CD4-positive, alpha-beta T cell treated with Interleukin-15 for 1 hour (primary cell): ENCODE data around the gene RLN1.
"Not testable (repeated sequence)": the region's sequence is repeated elsewhere in the genome, so short reads cannot be mapped to it uniquely, and the experiment has no call there.

Experiments used
- DNase-seq: peaks from one replicate; pipeline ENCODE4 v3.0.0-alpha.2; 2020

RLN1 gene

GRCh38 chr9:5338992-5339981 is at the start of gene RLN1:
TSS of gene RLN1 (minus strand) at chr9:5339876. CDS start at chr9:5339746, 130 bp downstream.
- not testable (repeated sequence) for DNase-seq

GRCh38 chr9:5389109-5389732 is 49.5 kb upstream of the RLN1 start:
- no peak for DNase-seq

GRCh38 chr9:5388026-5388819 is 48.5 kb upstream of the RLN1 start:
- no peak for DNase-seq

- DNase-seq = no peak
Observed at GRCh38 chr9:5384436-5384835, 44.8 kb upstream of the RLN1 start.

GRCh38 chr9:5382479-5382878 is 42.8 kb upstream of the RLN1 start:
- DNase-seq = no peak

- DNase-seq = no peak
Observed at GRCh38 chr9:5375790-5376477, 36.3 kb upstream of the RLN1 start.

GRCh38 chr9:5375091-5375490 is 35.4 kb upstream of the RLN1 start:
- no peak for DNase-seq

- no peak for DNase-seq
Observed at GRCh38 chr9:5364294-5365024, 24.8 kb upstream of the RLN1 start.

GRCh38 chr9:5361326-5362010 is 21.8 kb upstream of the RLN1 start:
- no peak for DNase-seq

- no peak for DNase-seq
Observed at GRCh38 chr9:5360341-5360740, 20.7 kb upstream of the RLN1 start.

- no peak for DNase-seq
Observed at GRCh38 chr9:5357431-5358105, 17.9 kb upstream of the RLN1 start.

GRCh38 chr9:5355817-5356216 is 16.1 kb upstream of the RLN1 start:
- no peak for DNase-seq

GRCh38 chr9:5355226-5355625 is 15.6 kb upstream of the RLN1 start:
- no peak for DNase-seq

GRCh38 chr9:5354184-5354583 is 14.5 kb upstream of the RLN1 start:
- DNase-seq = no peak

GRCh38 chr9:5352637-5353248 is 13.1 kb upstream of the RLN1 start:
- no peak for DNase-seq

GRCh38 chr9:5336688-5337087 is 3.0 kb downstream of the RLN1 start:
- DNase-seq = peak; percentile 43

GRCh38 chr9:5331276-5331675 is 8.4 kb downstream of the RLN1 start:
- not testable (repeated sequence) for DNase-seq

- peak; percentile 66 for DNase-seq
Observed at GRCh38 chr9:5326893-5327548, 12.7 kb downstream of the RLN1 start.

- no peak for DNase-seq
Observed at GRCh38 chr9:5326187-5326586, 13.5 kb downstream of the RLN1 start.

- DNase-seq = not testable (repeated sequence)
Observed at GRCh38 chr9:5321601-5322000, 18.1 kb downstream of the RLN1 start.
